NCI-H128 (cell line): ENCODE results near the gene GGCX.
"Not testable (repeated sequence)": the region's sequence is repeated elsewhere in the genome, so short reads cannot be mapped to it uniquely, and the experiment has no call there.

Source experiments
- DNase-seq: peaks from one replicate; lab custom pipeline; 2025; ENCODE audit not compliant: unreplicated experiment; lab: John Stamatoyannopoulos, UW

Gene GGCX

DNA sequence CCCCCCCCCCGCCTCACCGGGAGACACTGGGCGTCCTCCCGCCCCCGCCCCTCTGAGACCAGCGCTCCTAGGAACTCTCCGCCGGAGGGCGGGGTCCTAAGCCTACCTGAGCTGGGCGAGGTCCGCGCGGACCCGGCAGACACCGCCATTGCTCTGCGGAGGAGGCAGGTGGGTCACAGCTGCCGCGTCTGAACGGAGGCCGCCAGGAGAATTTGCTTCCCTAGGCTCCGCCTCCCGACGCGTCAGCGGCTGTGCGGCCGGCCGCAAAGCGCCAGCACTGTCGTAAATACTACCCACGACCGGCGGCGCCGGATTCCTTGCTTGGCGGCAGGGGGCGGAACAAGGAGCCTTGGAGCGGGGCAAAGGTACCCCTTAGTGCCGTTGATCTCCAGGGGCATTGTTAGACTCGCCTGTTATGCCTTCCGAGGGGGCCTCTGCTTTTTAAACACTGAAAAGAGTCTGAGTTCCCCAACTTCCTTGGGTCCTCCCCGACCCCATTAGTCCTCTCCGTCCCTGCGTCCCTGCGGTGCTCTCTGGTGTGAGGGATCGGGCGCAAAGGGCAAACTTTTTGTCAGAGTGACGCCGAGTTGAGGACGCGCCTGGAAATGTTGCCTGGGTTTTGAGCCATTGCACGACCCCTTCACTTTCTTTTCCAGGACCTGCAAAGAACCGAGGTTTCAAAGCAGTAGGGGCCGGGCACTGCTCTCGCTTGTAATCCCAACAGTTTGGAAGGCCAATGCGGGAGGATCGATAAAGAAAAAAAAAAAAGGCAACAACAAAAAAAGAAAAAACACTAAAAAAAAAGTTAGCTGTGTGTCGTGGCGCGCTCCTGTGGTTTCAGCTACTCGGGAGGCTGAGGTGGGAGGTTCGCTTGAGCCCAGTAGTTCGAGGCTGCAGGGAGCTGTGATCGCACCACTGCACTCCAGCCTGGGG is at the start of gene GGCX:
TSS of gene GGCX (minus strand) at position 214 of the 933 bp plus-strand sequence. CDS start at position 149, 65 bp downstream.
- DNase-seq: peak; percentile 93

DNA sequence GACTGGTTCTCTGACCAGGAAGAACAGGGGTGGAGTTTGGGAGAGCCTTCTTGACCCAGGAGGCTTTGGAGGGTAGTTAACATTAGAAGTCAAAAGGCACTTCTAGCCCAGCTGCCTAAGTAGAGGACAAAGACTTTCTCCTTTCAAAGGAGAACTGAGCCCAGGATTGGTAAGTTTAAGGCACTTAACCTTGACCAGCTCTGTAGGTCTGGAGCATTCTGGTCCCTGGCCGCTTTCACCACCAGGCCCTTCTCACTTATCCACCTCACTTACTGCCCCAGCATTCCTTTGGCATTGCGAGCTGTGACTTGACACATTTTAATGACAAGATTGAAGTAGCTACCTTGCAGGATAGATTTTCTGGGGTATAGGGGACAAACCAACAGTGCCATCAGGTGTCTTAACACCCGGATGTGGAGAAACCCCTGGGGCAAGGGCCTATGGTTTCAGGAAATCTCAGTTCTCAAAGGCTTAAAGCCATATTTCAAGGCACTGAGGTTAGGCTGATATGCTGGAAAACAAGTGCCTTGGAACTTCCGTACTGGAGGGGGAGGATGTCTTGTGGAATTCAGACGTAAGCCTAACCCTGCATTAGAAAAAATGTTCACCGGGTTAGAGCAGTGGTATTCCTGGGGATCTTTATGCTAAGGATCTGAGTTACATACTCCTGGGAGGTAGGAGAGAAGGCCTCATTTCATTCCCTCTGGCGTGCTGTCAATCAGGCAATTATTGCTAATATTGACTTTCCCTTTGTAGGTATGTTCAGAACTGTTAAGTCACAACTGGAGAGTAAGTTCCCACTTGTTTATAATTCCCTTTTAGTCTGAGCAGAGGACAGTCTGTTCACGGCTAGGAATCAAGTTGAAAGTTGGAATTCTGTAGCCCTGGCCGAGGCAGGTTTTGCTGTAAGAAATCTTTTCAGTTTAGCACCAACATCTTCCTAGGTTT is 46.2 kb upstream of the GGCX start:
- DNase-seq: no peak

DNA sequence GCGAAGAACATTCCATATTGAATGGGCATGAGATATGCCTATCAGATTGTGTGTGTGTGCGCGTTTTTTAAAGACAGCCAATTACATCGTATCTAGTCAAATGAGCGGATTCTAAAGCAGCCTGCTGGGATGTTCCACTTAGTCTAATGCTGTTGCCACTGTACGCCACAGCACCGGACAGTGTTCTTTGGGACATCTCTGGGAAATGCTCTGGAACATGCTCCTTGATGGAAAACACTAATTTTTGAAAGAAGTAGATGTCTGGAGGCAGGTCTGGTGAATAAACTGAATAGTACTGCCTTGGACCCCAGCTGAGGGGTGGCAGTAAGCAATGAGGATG is 44.8 kb upstream of the GGCX start:
- DNase-seq: no peak

DNA sequence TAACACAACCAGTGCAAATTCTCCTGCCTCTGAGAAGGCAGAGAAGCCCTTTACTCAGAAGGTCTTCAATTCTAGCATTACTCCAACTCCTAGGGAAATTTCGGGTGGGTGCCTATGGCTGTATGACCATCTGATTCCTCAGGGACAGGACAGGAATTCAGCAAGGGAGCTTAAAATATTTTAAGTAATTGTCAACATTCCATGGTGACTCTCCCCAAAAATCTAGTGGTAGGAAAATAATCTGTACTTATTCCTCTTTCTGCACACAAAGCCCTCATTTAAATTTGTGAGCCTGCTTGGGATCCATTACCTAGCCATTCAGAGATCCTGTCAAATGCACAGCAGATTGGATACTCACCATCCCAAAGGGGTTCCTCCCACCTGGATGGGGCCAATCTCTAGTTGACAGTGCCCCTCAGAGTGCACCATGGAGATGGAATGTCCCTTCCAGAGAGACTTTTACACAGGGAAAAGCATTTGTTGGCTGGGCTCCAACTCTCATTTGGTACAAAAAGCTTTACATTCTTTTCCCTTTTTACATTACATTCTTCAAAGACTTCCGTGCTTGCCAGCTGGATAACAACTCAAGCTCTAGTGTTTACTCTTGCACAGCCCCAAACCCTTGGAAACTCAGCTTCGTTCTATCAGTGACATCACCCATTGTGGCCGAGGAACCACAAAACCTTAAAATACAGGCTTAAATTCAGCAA is 44.3 kb upstream of the GGCX start:
- DNase-seq: no peak

DNA sequence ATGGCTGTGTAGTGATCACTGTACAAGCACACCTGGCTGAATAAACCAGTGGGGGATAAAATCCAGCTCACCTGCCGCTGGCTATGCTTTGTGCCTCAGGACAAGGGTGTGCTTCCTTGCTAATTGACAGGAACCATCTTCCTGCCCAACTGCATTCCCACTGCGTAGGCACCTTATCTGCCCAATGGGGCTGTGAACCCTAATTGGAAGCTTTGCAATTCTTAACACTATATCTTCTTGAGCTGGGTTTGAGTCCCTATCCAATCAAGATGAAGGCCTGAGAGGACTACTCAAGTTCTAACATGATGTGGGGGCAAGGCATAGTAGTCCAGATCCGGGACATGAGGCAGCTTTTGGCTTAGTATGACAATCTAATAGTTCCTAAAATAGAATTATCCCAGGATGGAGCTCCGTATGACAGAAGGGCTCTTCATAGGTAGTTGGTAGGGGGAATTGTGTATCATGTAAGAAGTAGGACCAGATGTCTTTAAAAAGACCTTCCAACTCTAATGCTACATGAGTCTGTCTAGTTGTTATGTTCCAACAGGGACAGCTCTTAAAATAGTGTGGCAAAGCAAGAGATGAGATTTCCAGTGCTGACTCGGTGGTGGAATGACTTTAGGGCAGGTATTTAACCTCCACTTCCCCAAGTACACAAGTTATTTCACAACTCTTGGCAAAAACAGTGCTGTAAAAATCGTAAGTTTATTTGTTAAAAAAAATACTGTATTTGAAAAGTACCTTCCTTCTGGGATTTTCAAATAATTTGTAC is 43.5 kb upstream of the GGCX start:
- DNase-seq: no peak

DNA sequence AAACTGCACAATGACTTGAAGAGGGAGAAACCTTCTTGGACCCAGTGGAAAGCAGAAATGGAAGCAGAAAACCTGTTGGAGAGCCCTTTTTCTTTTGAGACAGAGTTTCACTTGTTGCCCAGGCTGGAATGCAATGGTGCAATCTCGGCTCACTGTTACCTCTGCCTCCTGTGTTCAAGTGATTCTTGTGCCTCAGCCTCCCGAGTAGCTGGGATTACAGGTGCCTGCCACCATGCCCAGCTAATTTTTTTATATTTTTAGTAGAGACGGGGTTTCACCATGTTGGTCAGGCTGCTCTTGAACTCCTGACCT is 42.8 kb upstream of the GGCX start:
- DNase-seq: not testable (repeated sequence)

DNA sequence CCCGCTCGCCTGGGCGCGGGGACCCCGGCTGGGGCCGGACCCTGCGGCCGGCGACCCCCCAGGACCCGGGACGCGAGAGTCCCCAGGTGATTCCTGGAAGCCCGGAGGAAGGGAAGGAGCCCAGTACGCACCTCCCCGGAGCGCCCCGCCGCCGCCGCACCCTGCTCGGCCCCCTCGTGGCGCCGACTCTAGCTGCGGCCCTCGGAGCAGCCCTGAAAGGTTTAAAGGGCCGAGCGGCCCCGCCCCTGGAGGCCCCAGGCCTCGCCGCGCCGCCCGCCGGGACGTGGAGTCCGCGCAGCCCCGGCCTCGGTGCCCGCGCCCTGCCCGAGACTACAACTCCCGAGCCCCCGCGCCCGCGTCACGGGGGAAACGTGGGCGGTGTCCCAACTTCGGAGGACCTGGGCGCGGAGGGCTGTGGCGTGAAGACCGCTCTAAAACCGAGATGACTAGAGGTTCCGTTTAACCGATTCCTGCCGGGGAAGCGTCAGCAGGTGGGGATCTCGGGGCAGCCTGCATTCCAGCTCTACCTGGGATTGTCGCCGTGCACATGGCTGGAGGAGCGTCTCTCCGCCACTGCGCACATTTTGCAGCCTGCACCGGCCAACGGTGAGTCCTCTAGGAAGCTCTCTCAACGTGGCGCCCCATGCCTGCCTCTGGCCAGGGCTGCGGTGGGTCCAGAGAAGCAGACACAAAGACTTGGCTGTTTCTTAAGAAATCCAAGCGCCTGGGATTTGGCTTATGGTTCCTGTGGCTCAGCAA is 41.4 kb upstream of the GGCX start, which contains the start of gene TMEM150A:
TSS of gene TMEM150A (minus strand) at position 223 of the 759 bp plus-strand sequence. CDS start 750 bp downstream, outside the sequence.
- DNase-seq: peak; percentile 72

DNA sequence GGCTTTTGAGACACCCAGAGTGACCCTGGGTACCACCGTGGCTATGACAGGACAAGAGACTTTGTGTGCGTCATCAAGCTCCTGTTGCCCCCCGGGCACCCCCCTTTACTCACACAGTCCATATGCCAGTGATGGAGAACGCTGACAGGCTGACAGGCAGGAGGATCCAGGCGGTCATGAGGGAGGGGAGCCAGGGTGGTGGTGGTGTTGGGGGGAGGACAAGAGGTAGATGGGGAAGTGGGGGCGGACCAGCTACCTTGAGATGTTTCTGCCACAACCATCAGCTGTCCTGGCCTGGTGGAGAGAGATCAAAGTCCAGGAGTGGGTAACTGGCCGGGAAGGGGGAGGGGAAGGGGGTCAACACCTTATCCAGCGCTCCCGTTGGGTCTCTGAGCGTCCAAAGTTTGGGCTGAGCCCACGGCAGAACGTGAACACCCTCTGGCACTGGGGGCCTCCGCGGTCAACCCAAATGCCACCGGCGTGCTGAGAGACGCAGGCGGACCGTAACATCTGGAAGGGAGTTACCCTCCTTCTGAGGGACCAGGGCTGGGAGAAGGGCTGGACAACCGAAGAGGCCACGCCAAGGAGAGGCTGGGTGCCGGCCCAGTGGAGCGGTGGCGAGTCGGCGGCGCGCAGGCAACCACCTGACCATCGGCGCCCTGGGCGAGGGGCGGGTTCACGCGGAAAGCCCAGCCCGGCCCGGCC is 40.6 kb upstream of the GGCX start:
- DNase-seq: no peak

DNA sequence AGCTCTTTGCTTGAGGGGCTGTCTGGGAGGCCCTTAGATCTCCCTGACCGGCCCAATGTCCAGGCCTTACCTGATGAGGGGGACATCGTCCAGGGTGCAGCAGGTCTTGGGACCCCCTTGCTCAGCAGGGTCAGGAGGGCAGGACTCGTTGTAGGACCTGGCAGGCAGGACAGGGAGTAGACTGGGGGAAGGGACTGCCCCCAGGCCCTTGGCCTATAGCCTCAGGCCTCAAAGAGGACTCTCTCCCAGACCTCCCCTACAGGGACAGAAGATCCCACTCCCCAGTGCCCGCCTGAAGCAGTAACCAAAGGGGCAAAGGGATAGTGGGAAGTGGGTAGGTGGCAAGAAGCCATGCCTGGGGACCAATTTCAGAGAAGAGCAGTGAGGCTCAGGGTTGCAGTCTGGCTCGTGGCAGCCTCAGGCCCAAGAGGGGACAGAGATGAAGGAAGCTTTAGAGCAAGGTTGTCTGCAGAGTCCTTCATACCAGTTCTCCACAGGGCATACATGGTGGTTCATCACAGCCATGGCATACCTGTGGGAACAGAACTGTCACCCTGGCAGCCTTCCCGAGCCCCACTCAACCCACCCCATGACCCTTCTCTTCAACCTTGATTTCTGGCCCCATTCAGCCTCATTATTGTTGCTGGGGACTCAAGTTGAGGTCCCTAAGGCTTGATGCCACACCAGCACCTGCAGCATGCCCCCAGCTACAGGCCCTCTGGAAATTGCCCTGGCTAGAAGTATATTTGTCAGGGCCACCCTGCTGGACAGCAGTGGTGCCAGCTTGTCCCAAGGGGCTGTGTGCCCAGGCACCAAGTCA is 39.9 kb upstream of the GGCX start:
- DNase-seq: no peak

DNA sequence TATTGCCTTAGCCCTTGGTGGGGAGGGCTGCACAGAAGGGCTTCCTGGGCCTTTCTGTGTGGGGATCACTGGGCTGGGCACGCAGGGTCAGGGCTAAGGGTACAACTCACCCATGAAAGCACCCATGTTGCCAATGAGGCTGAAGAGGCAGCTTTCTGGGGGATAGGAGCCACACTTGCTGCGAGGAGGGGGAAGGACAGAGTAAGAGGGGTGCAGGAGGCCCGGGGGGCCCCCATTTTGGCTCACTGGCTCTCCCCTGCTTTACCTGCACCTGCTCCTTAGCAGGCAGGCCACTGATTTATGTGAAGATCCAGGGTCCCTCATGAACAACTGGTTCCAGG is 38.9 kb upstream of the GGCX start:
- no peak for DNase-seq

DNA sequence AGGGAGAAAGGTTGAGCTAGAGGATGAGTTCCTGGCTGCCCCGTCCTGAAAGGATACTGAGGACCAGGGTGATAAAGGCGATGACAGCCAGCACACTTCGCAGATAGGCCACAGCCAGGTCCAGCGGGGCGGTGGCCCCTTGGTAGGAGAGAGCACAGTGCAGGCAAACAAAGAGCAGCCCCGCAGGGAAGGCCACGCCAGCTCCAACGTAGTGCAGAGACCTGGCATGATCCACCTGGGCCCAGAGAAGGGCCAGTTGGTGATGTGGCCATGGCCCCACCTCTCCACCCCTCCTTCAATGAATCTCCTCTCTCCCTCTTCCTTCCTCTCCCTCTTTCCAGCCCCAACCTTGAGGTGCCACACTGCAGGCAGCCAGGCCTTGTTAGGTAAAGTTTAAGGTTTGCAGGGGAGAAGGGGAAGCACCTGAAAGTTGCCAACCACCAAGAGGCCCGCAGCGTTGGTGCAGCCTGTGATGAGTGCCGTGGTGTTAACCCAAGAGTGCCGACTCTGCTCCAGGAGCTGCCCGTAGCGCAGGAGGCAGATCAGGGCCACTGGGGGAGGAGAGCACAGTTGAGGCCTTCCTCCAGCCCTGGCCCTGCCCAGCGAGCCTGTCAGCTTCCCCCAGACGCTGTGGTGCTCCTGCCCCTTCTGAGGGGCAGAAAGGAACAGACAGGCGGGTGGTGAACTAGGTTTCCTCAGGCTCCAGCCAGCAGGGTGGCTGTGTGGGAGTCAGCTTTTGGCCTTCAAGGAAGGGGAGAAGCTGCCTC is 38.4 kb upstream of the GGCX start:
- DNase-seq: no peak

DNA sequence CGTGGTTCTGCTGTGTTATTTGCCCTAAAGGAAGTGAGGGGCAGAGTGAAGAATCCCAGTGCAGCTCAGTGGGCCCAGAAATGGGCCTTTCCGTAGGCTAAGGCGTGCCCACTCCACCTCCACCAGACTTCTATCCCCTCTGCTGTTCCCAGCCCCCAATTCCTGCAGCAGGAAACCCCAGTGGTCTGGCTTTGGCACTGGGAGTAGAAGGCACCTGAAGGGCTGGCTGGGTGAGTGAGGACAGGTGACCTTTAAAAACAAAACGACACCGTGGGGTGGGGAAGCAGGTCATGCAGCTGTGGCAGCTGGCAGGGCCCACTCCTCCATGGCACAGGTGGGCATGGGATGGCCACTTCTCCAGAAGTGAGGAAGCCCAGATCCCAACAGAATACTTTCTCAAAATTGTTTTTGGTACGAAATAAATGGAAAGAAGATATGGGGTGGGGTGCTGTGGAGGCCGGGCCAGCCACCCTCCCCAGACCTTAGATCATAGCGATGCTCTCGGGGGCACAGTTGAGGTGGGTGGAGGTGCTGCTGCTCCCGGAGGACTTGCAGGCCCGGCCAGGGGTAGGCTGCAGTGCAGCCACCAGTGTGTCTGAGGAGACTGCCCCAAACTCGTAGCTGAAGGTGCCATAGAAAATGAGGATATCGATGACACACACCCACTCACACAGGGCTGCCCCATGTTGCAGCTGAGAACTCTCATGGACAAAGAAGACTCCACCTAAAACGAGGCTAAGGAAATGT is 37.5 kb upstream of the GGCX start:
- DNase-seq: no peak

DNA sequence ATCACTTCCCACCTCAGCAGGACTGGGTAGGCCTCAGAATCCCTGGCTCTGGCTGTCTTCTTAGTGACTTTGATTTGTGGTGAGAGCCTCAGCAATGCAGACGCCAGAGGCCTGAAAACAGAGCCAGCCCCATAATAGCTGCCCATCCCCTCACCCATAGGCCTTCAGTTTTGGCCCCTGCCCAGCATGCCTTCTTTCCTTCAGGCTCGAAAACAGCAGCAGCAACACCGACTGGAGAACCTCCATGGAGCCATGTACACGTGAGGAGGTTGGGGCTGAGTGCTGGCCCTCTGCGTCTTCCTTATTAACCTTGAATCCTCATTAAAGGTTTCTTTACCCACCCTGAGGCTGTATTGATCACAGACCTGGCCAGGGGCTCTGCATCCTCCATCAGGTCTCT is 35.9 kb upstream of the GGCX start:
- DNase-seq: no peak

DNA sequence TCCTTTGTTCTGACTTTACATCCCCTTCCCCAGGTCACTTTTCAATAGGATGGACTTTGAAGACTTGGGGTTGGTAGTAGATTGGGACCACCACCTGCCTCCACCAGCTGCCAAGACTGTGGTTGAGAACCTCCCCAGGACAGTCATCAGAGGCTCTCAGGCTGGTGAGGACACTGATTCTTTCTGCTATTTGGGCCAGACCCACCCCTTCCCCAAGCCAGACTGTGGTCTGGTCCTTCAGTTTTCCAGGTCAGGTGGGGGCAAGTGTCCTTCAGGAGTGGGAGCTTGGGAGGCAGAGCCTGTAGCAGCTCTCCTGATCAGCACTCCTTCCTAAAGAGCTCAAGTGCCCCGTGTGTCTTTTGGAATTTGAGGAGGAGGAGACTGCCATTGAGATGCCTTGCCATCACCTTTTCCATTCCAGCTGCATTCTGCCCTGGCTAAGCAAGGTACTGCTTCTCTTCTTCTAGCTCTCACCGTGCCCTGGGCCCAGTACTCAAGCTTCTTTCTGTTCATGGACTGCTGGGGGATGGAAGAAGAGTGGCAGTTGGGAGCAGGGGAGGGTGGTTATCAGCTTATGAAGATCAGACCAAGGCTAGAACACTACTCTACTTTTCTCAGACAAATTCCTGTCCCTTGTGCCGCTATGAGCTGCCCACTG is 35.3 kb upstream of the GGCX start:
- DNase-seq: no peak

DNA sequence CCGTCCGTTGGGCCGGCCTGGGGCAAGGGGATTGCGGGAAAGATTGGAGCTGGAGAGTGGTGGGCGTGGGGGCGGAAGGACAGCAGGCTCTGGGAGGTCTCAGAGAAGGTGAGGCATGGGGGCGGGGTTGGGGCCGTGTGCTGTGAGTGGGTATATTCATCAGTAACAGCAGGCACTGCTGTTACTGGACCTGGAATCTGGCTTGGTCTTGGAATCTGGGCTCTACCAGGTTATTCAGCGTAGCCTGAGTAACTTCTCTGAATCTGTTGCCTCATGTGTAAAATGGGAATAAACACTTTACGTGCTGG is 34.7 kb upstream of the GGCX start:
- no peak for DNase-seq

DNA sequence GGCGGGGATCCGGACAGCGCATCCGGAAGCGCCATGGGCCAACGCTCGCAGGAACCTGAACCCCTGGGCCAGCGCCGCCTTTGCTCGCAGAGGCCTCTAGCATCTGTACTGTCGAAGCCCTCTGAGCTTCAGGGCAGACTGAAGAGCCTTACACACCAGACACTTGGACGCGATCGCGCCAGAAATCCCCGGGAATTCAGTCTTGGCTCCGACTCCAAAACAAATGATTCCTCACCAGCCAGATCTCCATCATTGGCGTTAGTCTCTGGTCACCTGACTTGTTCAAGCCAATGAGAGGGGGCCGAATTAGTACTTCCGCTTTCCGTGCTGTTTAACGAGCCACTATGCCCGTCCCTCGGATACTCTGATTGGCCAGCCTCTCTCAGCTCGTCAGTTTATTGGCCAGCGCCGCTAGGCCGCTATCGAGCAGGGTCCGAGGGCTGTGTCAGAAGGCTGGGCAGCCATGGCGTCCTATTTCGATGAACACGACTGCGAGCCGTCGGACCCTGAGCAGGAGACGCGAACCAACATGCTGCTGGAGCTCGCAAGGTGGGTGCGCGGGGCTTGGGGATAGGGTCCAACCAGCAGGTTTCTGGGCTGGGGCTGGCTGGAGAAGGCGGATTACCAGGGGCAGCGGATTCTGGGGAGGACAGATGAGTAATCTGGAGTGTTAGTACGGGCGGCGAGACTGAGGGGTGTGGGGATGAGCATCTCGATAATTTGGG is 34.2 kb upstream of the GGCX start, which contains the start of gene RNF181:
TSS of gene RNF181 (plus strand) at position 445 of the 725 bp plus-strand sequence. CDS start at position 464, 19 bp downstream.
- DNase-seq: peak; percentile 93
